Stimulated activated CD4-positive, alpha-beta T cell treated with anti-CD3 and anti-CD28 coated beads, Interleukin-4, amount 100 ng/mL, for 1 hour (primary cell): ENCODE results near the gene LYPLAL1.

Experiments
- DNase-seq: peaks from one replicate; pipeline ENCODE4 v3.0.0-alpha.2; 2020

LYPLAL1 gene

DNA sequence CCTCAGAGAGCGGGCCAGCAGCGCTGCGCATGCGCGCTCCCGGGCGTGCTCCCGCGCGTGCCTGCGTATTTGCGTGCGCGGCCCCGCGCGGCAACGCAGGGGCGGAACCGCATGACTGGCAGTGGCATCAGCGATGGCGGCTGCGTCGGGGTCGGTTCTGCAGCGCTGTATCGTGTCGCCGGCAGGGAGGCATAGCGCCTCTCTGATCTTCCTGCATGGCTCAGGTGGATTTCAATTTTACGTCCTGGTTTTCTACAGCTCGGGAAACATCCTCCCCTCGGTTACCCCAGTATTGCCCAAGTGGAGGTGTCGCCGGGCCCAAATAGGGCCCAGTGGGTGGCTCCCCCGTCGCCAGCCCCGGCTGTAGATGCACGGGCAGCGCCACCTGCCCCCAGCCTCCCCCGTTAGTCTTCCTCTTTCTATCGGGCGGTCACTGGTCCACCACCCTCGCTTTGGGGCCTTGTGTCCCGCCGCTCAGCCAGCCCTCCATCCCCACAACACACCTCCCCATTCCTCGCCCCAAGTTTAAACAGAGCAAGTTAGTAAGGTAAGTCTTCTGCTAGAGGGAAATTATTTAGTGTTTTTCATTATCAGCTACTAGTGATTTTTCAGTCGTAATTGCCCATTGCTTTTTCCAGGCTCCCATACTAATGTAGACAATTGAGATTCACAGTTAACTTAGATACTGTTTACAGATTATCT is at the start of gene LYPLAL1:
LYPLAL1 (plus strand) TSS at position 121 of the 702 bp plus-strand sequence; CDS start at position 134, 13 bp downstream.
- peak; percentile 88 for DNase-seq

DNA sequence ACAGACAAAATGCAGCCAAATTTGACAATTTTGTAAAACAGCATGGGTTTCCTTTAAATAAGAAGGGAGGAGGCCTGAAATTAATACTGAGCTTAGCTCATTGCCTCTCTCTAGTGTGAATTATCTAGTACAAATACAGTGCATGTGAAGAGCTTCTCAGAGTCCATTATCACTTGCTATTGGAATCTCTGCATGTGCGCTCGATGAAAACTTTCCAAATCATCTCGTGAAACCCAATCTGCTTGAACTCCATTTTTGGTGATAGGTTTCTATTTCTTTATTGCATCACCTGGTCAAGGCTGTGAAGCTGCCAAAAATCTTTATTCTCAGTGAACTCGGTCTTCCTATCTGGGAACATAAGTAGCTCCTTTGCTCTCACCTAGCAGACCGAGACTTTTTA is 49.5 kb upstream of the LYPLAL1 start:
- no peak for DNase-seq

DNA sequence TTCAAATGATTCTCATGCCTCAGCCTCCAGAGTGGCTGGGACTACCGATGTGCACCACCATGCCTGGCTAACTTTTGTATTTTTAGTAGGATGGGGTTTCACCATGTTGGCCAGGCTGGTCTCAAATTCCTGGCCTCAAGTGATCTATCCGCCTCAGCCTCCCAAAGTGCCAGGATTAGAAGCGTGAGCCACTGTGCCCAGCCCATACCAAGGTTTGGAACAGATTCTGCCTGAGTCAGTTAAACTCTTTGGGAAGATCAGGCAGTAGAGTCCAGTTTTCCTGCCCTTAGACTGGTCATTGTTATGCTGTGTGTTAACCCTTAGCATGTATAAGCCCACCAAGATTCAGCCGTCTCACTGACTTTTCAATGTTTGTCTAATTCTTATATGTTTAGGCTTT is 48.3 kb upstream of the LYPLAL1 start:
- no peak for DNase-seq

DNA sequence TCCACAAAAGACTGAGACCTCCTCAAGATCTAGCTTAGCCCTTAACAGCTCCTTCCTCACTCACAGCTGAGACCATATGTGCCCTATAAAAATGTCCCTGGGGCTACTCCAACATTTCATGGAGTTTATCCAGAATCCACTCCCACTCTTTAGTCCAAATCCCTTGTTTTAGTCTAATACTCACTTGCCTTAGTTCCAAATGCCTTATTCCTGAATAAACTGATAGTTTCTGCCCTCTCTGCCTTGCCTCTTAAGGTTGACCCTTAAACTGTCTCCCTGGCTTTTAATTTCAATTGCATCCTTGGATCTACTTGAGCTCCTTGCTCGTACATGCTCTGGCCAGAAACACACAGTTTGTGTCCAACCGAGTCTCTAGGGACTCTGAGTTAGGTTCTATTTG is 47.3 kb upstream of the LYPLAL1 start:
- DNase-seq = no peak

DNA sequence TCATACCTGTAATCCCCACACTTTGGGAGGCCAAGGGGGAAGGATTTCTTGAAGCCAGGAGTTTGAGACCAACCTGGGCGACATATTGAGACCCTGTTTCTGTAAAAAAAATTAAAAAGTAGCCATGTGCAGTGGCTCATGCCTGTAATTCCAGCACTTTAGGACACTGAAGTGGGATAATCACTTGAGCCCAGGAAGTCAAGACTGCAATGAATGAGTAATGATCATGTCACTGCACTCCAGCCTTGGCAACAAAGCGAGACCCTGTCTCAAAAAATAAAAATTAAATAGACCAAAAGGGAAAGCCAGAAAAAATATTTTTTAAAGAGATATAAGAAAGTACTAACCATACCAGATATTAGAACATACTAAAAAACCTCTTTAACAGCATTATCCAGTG is 44.7 kb upstream of the LYPLAL1 start:
- no peak for DNase-seq

- no peak for DNase-seq
Measured at GRCh38 chr1:219130366-219130935, 43.2 kb upstream of the LYPLAL1 start.

DNA sequence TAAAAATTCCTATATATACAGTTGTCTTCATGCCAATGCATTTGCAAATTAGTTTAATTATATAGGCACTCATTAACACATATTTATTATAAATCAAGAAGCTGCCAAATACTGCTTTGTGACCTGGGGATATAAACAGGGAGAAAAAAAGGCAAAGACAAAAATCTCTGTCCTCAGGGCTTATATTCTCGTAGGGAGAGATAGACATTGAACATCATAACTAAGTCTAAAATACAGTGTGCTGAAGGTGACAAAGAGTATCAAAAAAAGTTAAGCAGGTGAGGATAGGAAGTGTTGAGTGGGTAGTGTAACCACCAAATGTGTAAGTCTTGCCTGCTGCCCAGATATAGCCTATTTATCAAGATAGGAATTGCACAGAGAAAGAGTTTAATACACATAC is 40.7 kb upstream of the LYPLAL1 start:
- no peak for DNase-seq

DNA sequence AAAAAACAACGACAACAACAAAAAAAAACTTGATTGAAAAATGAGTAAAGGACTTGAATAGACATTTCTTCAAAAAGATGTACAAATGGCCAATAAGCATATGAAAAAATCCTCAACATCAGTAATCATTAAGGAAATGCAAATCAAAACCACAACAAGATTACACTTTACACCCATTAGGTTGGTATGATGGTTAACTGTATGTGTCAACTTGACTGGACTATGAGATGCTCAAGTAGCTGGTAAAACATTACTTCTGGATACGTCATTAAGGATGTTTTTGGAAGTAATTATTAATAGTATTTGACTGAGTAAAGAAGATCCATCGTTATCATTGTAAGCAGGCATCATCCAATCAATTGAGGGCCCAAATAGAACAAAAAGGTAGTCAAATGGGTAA is 34.9 kb upstream of the LYPLAL1 start:
- DNase-seq = no peak

DNA sequence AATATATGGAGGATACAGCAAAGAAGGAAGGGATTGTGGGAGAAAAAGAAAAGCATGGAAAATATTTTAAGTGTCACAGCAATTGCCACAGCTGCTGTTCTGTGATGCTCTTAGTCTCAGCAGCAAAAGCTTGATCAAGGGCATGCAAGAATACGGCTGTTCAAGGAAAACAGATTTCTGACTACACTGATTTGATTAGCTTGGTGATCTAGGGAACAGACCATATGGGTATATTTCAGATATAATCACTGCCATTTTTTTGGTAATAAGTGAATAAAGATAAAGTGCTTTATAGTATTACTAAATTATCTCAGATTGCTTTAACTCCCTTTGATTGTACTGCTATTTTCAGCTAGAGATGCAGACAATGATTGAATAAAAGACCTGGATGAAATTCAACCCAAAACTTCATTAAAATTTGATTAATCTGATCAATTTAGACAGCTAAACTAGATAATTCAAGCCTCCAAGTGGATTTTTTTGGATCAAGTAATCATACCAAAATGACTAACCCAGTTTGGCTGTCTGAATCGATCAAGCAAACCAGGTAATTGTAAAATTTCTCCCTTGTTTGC is 33.3 kb upstream of the LYPLAL1 start:
- no peak for DNase-seq

- DNase-seq = no peak
Measured at GRCh38 chr1:219143735-219144134, 29.9 kb upstream of the LYPLAL1 start.

DNA sequence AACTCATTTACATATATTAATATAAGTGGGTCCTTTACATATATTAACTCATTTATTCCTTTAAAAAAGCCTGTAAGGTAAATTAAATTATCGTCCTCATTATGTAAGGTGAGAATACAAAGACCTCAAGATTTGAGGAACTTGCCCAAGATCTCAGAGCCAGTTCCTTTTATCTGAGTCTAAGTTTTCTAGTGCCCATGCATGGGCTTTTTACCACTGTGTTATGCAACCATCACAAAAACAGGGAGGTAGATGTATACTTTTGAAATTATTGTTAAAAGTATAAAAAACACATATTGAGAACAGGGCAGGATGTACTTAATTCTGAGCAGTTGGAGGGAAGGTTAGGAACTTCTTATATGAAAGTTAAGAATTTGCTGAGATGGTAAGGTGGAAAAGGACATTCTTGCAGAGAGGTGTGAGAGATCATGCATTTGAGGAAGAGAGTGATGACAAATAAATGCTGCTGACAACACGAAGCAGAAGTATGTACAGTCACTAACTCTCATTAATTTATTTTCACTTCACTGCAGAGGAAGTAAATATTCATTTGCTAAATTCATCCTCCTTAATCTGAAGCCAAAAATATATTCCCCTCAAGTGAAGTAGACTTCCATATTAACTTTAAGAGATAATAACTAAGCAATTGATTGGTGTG is 28.9 kb upstream of the LYPLAL1 start:
- no peak for DNase-seq

DNA sequence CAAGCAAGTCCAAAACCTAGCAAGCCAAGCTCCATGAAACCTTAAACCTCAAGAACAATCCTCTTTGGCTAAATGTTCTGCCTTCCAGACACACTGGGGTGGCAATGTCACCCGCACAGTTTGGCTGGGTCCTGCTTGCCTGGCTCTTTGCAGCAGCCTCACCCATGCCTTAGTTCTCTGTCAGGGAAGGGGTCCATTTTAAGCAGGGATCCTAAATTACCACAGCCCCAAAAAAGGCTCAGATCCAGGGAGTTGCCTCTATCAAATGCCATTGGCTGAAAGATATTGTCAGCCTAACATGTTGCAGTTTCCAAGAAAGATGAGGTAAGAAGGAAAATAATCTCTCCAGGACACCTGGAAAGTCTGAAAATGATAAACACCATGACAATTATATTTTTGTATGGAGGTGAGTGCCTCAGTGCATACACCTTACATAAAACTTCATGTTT is 26.1 kb upstream of the LYPLAL1 start:
- DNase-seq = no peak

DNA sequence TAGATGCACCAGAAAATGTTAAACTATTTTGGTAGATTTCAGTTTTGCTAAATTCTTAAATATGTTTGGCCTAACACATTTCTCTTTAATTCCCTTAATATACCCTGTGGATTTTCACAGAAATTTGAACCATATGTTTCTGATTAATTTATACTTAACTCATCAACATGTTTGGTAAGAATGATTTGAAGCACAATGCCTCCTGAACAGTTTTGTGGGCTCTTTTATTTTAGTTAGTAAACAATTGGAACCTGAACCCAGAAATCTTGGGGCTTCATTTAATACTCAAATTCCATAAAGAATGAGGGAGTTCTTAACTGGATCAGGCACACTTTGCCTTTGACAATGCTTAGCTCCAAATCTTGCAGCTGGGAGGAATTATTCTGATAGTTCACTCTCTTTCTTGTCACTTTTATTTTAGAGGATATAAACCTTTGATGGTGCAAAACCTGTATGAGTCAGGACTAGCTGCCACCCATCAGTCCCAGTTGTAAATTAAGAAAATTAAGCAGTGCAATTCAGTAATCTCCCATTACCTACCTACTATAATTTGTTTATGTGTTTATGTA is 24.6 kb upstream of the LYPLAL1 start:
- no peak for DNase-seq

GRCh38 chr1:219149953-219150352 is 23.7 kb upstream of the LYPLAL1 start:
- no peak for DNase-seq

DNA sequence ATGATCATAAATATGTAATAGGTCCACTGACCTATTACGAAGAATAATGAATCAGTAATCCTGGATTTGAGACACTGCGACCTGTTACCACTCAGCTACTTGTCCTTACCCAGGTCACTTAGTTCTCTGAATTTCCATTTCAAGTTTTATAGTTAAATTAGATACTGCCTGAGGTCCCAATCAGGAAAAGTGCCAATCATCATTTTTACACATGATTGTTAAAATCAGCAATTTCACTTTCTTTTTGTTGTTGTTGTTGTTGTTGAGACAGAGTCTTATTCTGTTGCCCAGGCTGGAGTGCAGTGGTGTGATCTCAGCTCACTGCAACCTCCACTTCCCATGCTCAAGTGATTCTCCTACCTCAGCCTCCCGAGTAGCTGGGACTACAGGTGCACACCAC is 22.8 kb upstream of the LYPLAL1 start:
- DNase-seq = no peak

GRCh38 chr1:219151467-219151866 is 22.2 kb upstream of the LYPLAL1 start:
- no peak for DNase-seq

- DNase-seq = no peak
Measured at GRCh38 chr1:219152751-219153150, 20.9 kb upstream of the LYPLAL1 start.

GRCh38 chr1:219153723-219154122 is 20.0 kb upstream of the LYPLAL1 start:
- no peak for DNase-seq

DNA sequence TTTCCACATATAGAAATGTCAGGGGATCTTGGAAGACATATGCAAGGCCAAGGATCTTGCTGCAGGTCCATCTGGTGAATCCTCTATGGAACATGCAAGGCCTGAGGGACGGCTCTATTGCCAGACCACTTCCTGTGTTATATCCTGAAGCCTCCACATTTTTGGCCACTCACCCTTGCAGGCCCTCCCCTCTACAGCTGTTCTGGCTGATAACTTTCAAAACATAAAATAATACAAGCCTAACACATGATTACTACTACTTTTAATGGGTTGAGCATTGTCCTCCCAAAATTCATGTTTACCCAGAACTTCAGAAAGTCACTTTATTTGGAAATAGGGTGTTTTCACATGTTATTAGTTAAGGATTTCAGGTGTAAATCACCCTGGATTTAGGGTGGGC is 18.5 kb upstream of the LYPLAL1 start:
- no peak for DNase-seq

- no peak for DNase-seq
Measured at GRCh38 chr1:219159946-219160645, 13.6 kb upstream of the LYPLAL1 start.

GRCh38 chr1:219160967-219161366 is 12.7 kb upstream of the LYPLAL1 start:
- no peak for DNase-seq

DNA sequence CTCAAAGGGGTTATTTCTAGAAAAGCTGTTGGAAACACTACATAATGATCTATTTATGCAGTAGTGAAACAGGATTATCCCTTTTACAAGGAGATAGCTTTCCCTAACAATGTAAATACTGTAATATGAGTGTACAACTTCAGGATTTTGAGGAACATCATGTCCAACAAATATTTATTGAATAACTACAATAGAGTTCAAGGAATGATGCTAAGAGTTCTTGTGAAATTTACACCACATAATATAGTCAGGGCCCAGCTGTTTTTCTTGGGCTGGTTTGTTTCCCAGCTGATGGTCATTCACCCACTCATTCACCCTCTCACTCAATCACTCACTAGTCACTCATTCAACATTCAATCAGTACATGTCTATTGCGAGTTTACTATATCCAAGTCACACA is 12.3 kb upstream of the LYPLAL1 start:
- no peak for DNase-seq

GRCh38 chr1:219163401-219163954 is 10.2 kb upstream of the LYPLAL1 start:
- no peak for DNase-seq
